CD4-positive, alpha-beta T cell treated with Interferon alpha-2 for 1 hour (primary cell): ENCODE results near the gene DCP2.

Source experiments
- DNase-seq, 2 donors: peaks; one replicate each; pipeline ENCODE4 v3.0.0-alpha.2; 2020 to 2022

DCP2 gene

DNA sequence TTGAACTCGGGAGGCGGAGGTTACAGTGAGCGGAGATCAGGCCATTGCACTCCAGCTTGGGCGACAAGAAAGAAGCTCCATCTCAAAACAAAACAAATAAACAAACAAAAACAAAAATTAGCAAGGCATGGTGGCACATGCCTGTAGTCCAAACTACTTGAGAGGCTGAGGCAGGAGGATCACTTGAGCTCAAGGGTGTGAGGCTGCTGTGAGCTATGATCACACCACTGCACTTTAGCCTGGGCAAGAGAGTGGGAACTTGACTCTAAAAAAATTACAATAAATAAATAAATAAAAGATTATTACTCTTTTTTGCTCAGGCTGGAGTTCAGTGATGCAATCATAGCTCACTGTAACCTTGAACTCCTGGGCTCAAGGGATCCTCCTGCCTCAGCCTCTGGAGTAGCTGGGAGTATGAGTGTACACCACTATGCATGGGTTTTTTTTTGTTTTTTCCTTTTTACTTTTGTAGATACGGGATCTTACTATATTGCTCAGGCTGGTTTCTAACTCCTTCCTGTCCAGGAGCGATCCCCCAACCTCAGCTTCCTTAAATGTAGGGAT is 9.0 kb upstream of the DCP2 start:
- no peak for DNase-seq

DNA sequence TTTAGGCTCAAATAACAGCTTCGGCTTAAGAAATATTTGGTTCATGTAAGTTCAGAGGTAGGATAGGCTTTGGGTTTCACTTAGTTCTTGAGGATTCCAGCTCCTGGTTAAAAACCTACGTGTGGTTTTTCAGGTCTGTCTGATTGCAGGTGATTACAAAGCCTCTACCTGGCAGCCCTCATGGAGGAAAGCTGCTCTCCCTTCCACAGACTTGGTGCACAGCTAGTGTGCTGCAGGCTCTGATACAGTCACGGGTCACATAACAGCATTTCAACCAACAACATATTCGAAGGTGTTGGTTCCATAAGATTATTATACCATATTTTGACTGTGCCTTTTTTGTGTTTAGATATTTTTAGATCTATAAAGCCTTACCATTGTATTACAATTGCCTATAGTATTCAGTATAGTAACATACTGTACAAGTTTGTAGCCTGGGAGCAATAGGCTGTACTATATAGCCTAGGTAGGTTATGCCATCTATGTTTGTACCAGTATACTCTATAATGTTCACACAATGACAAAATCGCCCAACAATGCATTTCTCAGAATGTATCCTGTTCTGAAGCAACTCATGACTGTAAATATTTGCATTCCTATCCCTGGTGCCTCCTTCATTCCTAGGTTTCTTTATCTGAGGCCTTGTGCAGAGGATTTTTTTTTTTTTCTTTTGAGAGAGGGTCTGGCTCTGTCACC is 8.0 kb upstream of the DCP2 start:
- no peak for DNase-seq

DNA sequence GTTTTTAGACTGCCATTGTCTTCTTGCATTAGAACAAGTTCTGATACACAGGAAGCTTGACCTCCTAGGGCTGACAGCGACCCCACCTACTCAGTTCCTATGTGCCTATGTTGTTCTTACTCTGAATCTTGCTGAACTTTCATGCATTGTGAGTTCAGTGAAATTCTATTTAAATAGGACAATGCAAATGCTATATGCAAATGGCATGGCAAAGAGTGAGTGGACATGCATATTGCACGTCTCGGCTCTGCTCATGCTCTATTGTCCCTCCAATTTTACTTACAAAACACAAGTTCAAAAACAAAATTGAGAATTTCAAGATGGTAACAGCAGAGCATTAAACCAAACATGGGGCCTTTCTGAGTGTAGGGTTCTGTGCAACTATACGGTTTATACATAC is 5.3 kb upstream of the DCP2 start:
- DNase-seq, result no peak

DNA sequence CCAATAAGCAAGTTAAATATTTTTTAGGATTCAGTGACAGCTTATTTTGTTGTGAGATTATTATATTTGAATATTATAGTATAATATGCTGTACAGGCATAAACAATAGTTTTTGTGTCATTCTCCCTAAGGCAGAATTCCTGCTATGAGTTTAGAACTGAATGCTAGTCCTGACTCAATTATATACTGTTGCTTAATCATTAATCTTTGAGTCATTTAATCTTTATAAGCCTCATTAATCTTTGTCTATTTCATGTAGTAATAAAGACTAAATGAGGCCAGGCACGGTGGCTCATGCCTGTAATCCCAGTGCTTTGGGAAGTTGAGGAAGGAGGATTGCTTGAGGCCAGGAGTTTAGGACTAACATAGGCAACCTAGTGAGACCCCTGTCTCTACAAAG is 3.6 kb upstream of the DCP2 start:
- no peak for DNase-seq

DNA sequence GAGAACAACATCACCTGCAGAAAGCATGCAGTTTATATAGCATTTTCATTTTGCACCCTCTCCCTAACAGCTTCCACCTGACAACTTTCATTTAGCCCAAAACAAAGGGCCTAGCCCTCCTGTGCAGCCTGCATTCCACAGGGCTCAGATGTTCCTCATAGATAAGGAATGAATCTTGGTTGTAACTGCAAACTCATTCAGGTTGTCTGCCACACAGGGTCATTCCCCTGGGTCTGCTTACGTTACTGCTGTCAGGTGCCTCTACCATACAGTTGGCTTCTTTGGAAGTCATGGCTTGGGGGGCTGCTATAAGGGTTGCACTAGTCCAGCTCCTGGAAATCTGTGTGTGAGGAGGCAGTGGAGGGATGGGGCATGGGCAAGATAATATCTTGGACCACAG is 2.7 kb upstream of the DCP2 start:
- no peak for DNase-seq

DNA sequence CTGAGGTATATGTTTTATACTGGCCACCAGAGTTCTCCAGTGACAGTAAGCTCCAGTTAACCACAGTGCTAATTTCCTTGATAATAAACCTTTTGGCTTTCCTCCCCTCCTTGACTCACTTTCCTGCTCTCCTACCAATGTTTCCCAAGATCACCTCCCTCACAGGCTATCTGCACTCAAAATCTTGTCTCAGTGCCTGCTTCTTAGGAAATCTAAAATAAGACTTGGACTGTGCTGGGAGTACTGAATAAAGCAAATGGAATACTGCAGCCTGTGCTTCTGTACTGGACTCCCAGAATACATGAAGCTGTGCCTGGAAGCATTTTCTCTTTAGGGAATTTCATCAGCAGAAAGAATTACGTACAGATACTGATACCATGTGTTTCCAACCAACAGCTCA is 1.7 kb upstream of the DCP2 start:
- DNase-seq, result no peak

DNA sequence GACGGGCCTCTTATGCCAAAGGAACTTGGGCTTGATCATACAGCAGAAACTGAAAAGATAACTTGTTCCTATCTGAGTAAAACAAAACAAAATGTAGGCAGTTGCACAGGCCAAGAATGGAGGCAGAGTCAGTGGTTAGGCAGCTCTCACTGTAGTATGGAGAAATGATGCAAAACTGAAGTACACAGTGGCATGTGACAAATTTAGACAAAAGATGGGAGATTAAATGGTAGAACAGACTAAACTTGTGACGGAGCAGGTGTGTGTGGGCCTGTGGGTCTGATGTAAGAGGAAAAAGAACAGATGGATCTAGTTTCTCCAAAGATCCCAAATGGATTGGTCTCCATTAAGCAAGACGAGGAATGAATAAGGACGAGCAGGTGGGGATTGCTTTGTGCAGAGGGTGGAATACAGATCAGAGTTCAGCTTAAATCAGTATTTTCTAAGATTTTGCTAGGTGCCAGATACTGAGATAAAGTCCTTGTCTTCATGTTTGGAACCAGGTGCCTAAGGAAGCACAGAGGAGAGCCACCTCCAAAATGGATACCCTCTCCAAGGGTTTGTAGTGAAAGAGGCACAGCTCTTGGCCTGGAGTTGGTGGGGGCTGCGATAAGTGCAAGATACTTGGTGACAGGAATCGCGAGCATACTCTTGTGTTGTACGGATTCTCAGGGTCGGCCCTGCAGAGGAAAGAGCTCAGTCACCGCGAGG is 722 bp upstream of the DCP2 start:
- peak in 1 of 2 donors; percentile 3 for DNase-seq

DNA sequence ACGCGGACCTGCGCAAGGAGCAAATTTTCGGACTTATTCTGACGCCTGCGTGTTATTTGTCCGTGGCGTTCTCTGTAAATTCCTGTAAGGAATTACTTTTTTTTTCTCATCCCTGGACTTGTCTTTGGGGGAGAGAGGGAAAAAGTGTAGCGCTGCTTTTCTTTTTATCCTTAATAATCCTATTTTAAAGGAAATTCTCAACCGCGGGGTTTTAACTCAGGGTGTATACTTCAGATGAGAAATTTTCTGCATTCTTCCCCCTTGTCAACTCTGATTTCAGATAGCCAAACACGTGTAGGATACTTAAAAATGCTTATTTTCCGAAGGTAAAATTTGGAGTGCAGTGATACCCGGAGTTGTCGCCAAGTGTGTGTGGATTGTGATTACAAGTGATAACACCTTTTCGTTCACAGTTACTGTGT is 853 bp downstream of the DCP2 start:
- DNase-seq, result no peak

DNA sequence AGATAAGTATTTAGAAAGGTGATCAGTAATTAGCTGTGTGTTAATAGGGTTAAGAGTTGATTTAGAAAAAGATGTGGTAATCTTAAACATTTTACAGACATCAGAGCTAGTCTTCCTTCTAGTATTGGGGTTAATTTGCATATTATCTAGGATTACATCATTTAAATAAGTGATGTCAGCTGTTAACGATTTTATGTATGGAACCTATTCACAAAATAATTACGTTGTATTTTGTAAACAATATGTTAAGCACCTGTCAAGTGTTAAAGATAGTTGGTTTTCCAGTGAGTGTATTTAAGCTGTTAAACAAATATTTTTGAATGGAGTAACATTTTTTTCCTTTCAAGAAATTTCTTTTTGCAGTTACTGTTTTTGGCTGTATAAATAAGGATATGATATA is 2.2 kb downstream of the DCP2 start:
- DNase-seq, result peak in 1 of 2 donors; percentile 28

DNA sequence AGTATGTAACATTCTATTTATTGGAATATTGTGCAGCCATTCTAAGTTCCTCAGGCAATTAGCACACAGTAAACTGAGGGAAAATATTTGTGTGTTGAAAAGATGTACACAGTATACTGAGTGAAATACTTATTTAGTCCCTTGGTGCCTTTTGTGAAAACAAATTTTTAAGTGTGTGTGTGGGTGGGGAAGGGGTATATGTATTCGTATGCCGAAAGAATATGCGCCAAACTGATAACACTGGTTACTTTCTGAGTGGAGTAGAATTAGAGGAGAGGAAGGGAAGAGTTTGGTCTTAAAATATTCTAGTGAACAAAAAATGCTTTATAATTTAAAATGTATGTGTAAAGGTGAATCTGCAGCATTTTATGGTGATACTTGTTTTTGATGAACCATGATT is 3.1 kb downstream of the DCP2 start:
- DNase-seq, result no peak

DNA sequence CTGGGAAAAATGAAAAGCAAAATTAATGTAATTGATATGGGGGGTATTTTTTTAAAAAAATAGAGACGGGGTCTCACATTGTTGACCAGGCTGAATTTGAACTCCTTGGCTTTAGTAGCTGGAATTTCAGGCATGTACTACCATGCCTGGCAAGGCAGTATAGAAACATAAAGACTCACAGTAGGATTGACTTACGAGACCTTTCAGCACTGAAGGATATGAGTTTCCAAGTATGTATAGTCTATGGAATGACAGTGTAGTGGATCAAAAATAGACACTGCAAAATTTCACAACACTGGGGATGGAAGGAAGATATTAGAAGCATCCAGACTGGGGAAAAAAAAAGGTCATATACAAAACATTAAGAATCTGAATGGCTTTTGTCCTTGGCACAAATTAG is 6.8 kb downstream of the DCP2 start:
- no peak for DNase-seq

DNA sequence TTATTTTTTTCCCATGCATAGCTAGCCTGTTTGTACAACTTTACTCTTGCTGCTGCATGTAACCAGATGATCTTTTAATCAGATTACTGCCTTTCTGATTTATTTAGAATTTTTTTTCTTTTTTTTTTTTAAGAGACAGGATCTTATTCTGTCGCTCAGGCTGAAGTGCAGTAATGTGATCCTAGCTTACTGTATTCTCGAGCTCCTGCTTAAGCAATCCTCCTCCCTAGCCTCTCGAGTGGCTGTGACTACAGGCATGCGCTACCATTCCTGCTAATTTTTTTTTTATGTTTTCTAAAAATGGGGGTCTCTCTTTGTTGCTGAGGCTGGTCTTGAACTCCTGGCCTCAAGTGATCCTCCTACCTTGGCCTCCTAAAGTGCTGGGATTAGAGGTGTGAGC is 9.6 kb downstream of the DCP2 start:
- DNase-seq, result no peak

DNA sequence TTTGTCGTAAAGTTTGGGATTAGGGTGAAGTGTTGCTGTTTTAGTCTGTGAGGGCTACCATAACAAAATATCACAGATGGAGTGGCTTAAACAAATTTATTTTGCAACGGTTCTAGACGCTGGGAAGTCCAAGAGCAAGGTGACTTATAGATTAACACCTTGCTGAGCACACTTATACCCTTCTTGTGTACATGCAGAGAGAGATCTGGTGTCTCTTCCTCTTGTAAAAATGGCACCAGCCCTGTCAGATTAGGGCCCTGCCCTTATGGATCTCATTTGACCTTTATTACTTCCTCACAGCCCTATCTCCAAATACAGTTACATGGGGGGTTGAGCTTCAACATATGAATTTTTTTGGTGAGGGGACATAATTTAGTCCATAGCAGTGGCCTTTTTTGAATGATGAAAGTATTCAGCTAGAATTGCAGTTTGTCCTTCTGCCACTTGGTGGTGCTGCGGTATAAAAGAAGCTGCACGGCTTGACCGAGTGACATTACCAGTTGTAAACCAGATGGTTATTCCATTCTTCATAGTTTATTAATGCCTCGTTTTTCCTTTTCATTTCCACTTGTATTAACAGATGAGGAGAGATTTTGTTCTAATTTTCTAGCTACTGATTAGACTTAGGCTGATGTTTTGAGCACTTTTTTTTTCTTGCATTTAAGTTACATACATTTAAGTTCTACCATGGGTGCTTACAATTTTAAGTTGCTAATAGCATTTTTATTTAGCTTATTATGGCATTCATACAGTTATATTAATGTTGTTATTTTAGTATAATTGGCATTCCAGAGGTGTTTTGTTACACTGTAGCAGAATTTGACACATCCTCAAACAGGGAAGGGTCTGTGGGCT is 19.4 kb downstream of the DCP2 start:
- peak; percentile 66 to 83 for DNase-seq

DNA sequence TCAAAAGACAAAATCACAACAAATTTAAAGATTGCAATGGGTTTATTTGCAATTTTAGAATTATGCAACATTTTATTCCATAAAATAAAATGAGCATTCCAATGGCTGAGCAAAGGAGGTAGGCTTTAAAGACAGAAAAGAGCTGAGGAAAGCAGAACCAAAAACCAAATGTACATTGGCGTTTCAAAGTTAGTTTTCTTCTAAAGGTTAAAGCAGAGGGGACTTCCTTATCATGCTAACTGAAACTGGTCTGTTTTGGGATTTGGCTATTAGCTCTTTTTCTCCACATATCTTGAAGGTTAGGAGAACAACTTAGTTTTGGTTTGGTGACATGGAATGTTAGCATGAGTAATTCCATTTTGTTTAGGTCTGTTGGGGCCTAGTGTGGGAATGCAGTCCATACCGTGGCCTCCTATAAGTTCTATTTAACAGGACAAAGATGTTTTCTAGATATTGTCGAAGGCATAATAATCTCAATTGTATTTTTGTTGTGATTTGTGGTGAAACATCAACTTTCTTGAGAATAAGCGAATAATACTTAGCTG is 20.3 kb downstream of the DCP2 start:
- no peak for DNase-seq

DNA sequence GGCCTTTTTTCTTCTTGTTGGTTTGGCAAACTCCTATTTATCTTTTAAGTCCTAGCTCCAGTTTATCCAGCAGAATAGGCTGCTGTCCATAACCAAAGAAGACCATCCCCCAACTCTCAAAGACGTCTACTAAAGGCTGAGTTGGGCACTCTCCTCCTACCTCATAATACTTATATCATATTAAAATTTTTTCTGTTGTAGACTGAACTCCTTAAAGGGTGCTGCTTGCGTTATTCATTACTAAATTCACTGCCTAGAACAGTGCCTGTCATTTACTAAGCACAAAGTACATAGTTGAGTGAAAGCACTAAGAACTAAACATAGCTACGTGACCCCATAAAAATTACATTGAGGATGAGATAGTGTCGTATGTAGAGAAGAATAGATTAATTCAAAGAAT is 21.7 kb downstream of the DCP2 start:
- DNase-seq, result no peak

DNA sequence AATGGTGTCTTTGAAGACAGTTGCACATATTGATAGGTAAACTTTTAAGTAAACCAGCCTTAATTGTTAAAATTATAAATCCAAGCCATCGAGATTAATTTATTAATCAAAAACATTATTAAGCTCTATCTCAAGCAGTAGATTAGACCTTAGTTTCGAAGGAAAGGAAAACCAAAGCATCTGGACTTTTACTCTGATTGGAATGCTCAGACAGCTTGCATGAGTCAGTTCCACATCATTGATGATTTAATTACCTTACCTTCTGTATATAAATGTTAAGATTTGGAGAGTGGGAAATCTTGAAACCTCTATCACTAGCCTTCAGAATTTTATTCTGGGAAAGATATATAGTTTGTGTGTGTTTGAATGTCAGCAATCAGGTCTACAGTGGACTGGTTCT is 23.9 kb downstream of the DCP2 start:
- DNase-seq, result no peak

DNA sequence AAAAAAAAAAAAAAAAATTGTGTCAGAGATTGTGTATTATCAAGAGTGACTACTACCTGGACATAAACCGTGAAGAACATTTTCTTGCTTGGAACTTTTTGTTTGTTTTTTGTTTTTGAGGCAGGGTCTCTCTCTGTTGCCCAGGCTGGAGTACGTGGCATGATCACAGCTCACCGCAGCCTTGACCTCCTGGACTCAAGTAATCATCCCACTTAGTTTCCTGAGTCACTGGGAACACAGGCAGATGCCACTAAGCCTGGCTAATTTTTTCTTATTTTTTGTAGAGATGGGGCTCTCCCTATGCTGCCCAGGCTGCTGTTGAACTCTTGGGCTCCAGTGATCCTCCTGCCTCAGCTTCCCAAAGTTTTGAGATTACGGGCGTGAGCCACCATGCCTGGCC is 25.8 kb downstream of the DCP2 start:
- DNase-seq, result no peak

DNA sequence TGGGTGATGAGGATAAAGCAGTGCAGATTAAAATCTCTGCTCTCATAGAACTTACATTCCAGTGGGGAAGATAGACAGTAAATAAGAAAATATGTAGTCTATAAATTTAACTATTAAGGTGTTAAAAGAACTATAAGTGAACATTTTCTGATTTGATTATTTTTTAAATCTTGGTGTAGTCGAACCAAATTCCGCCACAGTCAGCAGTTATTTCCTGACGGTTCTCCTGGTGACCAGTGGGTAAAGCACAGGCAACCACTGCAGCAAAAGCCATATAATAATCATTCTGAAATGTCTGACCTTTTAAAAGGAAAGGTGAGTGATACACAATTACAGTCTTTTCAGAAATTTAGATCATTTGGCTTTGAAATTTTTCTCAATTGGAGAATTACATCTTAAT is 27.2 kb downstream of the DCP2 start:
- no peak for DNase-seq

DNA sequence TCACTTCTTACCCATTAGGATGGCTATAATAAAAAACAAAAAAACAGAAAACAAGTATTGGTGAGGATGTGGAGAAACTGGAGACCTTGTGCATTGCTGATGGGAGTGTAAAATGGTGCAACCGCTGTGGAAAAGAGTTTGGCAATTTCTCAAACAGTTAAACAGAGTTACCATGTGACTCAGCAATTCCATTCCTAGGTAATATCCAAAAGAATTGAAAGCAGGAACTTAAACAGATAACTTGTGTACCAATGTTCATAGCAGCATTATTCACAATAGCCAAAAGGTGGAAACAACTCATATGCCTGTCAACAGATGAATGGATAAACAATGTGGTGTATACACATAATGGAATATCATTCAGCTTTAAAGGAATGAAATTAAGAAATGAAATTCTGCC is 28.9 kb downstream of the DCP2 start:
- DNase-seq, result no peak

DNA sequence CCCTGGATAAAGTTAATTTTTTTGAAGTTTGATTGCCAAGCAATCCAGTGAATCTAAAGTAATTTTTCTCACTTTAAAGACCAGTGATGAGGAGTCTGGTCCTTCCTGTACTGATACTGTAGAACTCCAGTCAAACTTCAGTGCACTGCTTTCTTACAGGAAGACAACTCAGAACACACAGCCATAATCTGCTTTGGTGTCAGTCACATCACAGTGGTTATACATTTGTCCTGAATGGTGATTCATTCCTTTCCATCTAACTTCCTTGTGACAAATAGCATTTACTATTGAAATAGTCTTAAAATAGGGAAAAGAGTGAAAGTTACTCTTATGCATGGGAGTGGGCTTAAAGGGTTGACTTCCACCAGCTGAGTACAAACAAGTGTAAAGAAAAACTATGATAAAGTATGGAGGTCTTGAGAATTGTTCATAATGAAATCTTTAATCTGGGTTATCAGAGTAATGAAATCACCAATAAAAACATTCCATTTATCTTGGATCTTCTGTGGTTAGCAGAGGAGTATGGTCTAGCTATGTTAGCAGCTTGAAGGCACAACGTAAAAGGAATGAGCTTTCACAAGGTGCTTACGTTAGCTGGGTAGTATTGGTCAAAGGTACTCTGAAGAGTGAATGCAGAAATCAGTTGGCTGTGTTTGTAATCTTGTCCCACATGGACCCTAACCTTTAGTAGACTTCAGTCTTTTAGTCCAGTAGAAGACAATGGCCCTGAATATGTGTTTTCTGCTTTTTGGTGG is 41.5 kb downstream of the DCP2 start:
- DNase-seq, result no peak

DNA sequence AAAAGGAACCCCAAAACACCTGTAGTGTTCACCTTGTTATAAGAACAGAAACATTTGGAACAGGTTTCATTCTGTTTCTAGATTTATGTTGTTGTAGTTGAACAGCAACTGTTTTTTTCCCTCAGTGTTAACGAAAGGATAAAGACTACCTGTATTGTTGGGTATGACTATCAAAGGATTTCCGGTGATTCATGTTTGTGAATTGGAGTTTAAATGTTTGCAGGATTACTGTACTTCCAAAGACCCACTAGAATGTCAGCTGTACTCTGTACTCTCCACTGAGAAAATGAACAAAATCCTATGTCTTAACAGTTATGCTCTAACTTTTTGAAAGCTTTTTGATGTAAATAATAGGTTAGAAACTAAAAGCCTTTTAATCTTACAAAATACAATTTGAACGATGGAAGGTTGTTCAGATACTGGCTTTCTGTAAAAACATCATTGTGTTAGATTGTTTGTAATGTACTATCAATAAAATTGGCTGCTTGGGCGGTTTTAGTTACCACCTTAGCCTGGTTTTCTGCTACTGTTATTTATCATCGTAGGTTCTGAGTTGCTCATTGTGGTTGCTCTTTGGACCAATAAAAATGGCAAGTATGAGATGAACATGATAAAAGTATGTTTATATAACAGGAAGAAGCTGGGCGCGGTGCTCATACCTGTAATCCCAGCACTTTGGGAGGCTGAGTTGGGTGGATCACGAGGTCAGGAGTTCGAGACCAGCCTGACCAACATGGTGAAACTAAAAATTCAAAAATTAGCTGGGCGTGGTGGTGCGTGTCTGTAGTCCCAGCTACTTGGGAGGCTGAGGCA is 44.1 kb downstream of the DCP2 start:
- peak in 1 of 2 donors; percentile 20 for DNase-seq

DNA sequence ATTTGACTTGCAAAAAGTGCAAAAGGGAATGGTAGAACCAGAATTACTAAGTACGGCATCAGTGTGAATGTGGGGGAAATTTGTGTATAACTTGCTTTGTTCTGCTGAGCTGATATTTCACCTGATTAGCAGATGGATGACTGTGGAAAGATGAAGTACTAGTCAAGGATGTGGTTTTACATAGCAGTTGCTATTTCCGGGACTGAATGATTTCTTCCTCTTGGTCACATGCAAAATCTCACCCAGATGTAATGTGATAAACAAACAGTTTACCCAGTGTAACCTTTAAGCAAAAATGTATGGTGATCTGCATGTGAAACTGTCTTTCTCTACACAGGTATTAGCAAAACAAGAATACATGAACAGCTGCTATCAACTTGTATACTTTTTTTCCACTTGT is 46.1 kb downstream of the DCP2 start:
- DNase-seq, result peak in 1 of 2 donors; percentile 75
